CD4-positive, alpha-beta T cell treated with Interleukin-17A for 4 hours (primary cell): Measurements from ENCODE around the gene P2RY2.
"Not testable (repeated sequence)": the region's sequence is repeated elsewhere in the genome, so short reads cannot be mapped to it uniquely, and the experiment has no call there.

Experiments
- DNase-seq: peaks from one replicate; pipeline ENCODE4 v3.0.0-alpha.2; 2020; ENCODE audit warnings: mixed read lengths

The P2RY2 gene

DNA sequence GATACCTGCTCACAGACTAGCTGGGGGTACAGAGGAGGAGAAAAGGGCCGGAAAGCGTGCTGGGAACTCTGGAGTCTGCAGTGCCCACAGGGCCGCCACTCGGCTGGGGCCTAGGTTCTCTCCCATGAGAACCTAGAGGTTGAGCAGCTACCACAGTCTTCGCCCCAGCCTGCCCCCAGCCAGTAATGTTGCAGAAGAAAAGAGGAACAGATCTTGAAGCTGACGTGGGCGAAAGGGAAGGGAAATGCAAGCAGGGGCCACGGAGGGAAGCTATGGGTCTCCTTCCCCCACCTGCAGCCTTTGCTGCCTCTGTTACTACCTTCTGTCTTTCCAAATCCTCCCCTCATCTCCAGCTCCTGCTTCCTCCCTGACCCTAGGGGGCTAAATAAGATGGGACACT, 28.8 kb upstream of the P2RY2 start:
- DNase-seq = no peak

- no peak for DNase-seq
Measured at GRCh38 chr11:73189723-73190556, 28.1 kb upstream of the P2RY2 start.

GRCh38 chr11:73190557-73190885, 27.6 kb upstream of the P2RY2 start:
- no peak for DNase-seq

DNA sequence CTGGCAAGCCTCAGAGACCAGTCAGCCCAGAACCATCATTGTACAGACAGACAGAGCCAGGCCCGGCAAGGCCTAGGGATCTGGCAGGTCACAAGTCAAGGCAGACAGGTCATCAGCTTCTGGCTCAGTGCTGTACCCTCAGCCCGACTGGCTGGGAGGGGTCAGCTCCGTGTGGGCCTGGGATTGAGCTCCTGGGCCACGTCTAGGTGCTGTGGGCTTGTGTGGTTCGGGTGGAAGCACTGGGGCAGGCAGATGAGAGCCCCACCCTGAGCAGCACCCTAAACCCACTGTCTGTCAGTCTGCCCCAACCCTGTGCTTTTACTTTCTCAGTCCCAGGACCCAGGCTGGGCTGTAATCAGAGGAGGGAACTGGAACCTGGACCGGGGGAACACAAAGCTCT, 26.9 kb upstream of the P2RY2 start:
- DNase-seq = no peak

DNA sequence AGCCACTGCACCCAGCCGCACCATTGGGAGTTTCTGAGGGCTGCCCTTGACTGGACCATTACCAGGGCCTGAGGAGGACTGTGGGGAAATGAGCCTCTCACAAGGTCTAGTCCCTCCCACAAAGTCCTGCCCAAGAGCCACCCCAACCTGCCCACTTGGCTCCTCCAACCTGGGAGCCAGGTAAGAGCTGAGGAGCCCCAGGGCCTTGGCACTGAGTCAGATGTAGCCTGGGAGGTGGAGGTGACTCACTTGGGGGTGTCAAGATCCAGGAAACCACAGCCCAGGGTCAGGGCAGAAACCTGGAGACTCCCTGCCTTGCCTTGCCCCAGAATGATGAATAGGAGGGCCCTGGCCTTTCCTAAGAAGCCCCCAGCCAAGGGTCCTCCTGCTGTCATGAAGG, 25.8 kb upstream of the P2RY2 start:
- DNase-seq = no peak

GRCh38 chr11:73193251-73194033, 24.6 kb upstream of the P2RY2 start:
- DNase-seq = no peak

- DNase-seq = no peak
Measured at GRCh38 chr11:73194034-73194507, 24.0 kb upstream of the P2RY2 start.

DNA sequence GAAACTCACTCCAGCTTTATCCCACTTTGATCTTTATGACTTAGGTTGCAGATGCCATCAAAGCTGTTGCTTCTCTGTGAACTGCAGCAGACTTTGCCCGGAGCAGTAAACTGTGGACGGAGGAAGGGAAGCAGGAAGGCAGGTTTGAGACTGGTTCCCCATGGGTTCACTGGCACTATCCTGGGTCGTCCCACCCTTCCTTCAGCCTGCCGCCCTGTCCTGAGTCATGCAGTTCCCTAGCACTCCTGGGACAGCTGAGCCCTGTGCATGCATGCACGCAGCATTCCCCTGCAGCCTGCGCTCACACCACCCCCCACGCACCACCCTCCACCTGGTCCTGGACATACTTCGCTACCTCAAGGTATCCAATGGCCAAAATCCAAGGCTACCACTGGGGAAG, 23.5 kb upstream of the P2RY2 start:
- DNase-seq = no peak

- no peak for DNase-seq
Measured at GRCh38 chr11:73195191-73196007, 22.7 kb upstream of the P2RY2 start.

DNA sequence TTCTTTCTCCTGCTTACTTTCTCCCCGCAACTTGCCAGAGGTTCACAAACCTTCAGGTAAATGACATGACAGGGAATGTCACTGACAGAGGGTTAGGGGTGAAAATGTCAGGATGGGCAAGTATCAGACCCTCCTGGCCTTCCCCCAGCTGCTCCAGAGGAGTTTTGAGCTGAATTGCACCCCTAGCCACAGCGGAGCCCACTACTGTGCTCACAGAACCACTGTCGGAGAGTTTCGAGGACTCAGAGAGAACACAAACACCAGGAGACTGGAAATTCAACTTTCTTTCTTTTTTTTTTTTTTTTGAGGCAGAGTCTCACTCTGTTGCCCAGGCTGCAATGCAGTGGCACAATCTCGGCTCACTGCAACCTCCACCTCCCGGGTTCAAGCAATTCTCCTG, 21.5 kb upstream of the P2RY2 start:
- no peak for DNase-seq

DNA sequence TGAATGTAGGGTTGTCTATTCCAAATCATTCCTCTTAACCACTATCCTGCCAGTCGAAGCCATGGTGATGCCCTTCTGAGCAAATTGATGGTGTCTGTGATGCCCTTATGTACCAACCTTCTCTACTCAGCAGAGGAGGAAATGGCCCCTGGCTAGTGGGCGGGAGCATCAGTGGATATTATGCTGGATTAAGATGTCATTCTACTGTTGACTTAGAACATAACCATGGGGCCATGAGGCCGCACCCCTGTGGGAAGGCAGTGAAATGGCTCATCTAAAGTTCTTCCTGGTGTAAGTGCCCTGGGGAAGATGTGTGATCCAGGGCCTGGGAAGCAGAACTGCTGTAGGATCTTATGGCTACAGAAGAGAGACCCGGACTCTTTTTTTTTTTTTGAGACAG, 20.7 kb upstream of the P2RY2 start:
- DNase-seq = no peak

- not testable (repeated sequence) for DNase-seq
Measured at GRCh38 chr11:73197787-73198186, 20.3 kb upstream of the P2RY2 start.

GRCh38 chr11:73198677-73199076, 19.4 kb upstream of the P2RY2 start:
- no peak for DNase-seq

- DNase-seq = no peak
Measured at GRCh38 chr11:73199446-73199845, 18.6 kb upstream of the P2RY2 start.

DNA sequence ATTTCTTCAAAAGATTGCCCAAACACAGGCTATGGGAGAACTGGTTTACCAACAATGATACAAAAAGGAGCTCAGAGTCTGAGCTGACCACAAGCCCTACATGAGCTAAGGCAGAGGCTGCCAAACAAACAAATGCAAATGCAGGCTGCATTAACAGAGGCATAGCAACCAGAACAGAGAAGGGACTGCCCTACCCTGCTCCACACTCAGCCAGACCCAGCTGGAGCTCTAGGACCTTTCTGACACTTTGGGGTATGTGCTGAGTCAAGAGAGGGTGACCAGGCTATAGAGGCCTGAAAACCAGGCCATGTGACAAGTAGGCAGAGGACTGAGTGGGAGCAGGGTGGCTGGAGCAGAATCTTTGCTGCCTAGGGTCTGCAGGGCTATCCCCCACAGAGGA, 17.8 kb upstream of the P2RY2 start:
- DNase-seq = no peak

DNA sequence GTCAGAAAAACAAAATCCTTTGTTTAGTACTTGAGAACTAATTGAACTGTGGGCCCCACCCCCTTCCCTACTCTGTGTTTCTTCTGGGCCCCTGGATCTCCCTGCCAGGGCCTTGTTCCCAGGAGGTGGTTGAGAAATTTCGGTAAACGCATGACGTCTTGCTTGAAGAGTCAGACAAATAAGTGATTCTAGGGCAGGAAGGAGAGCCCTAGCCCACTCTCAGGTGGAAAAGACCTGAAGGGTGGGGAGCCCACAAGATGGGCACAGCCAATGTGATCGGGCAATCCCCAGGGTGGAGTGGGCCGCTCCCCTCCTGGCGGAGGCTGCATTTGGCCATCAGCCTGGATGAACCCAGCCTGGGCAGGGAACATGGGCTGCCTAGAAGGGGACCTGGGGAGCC, 16.8 kb upstream of the P2RY2 start:
- no peak for DNase-seq

- no peak for DNase-seq
Measured at GRCh38 chr11:73201888-73202780, 15.9 kb upstream of the P2RY2 start.

GRCh38 chr11:73203322-73203721, 14.8 kb upstream of the P2RY2 start:
- DNase-seq = no peak

DNA sequence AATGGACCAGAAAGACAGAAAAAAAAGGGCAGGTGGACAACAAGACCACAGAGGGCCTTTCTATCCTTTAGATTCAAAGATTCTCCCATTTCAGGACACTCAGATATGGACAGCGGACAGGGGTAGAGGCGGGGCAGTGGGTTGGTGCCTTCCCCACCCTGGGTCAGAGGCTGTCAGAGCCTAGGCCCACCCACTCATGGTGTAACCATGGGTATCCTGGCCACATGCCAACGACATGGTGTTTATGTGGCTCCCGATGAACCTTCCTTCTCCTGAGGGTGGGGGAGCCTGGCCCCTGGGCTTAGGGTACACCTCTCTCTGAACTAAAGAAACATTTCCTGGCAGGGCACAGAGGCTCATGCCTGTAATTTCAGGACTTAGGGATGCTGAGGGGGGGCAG, 14.3 kb upstream of the P2RY2 start:
- DNase-seq = no peak

DNA sequence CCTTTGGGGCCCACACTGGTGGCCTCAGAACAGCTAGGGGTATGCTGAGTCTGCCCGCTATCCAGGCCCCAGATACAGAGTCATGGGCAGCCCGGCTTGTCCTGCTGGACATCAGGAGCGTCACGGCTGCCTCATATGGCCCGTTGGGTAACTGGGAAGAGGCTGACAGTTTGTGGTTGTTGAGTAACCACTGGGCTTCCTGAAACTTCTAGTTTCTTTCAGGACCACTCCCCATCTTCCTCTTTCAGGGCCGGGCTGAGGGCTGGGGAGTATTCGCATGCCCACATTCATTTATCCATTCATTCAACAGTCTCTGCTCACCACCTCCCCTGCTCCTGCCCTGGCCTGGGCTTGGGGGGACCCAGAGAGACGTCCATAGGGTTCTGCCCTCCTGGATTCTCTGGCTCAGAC, 13.4 kb upstream of the P2RY2 start:
- DNase-seq = no peak

GRCh38 chr11:73205661-73206343, 12.3 kb upstream of the P2RY2 start:
- DNase-seq = no peak

- DNase-seq = no peak
Measured at GRCh38 chr11:73206801-73207200, 11.3 kb upstream of the P2RY2 start.
